Measurements from ENCODE around the gene HOXB8. TPM values are rescaled to one million over a fixed set of nuclear protein-coding genes. Genes with fewer than 3 reads are reported as not detected.

Gene HOXB8
- total and polyA plus RNA-seq, 10 of the 15 experiments (the other 5 are each of a cell fraction or from before 2014, with no cell fraction given) = 0.21 TPM; not detected in 9

GRCh38 chr17:48623583-48623982 lies 8.5 kb upstream of the HOXB8 start:
- no peaks in the 10 kb centered on the region for H3K9me3 ChIP-seq (replicated peaks; ENCODE audit: control insufficient read depth, insufficient read depth, low read length)
- no peaks in the 10 kb centered on the region for H4K20me1 ChIP-seq (ENCODE audit: control insufficient read depth, insufficient read depth)
- no peak for DNase-seq (ENCODE audit: low read depth, low spot score)
- peaks cover 35 to 51% of the 10 kb centered on the region in 2 experiments for H3K27me3 ChIP-seq (replicated peaks in 1 of 2; ENCODE audit: control insufficient read depth in 2 of 2, insufficient read depth in 2 of 2, low read length in 1 of 2)
- ChIA-PET SMC1A (ENCODE audit: uncharacterized antibody, unreplicated experiment) (no interaction called here), CTCF (interaction anchor here (0.8 to 3.7 kb wide), 5 partner anchors 9 to 543 kb away, joined by 3 to 15 read pairs (median 5); no protein-coding TSS in a partner anchor), RAD21 (ENCODE audit: unreplicated experiment) (interaction anchor here (1.0 to 1.6 kb wide), 2 partner anchors 14 to 512 kb away, joined by 3 to 4 read pairs; no protein-coding TSS in a partner anchor), POLR2A (interaction anchor here (1.8 kb wide), 1 partner anchor 14 kb away, joined by 5 read pairs; no protein-coding TSS in a partner anchor)
- 36% methylated on average over 4 of the region's 4 CpGs for WGBS (ENCODE audit: insufficient coverage, insufficient replicate concordance, low lambda C conversion rate, missing lambda C conversion rate)
- FAIRE-seq = no peak
- no peak overlapping the region for H3K4me2 ChIP-seq (ENCODE audit: control insufficient read depth, insufficient read depth)
- ATAC-seq = no peak
- H3K9ac ChIP-seq (ENCODE audit: control insufficient read depth, insufficient read depth, low read length) = no peak overlapping the region
- no peak overlapping the region for H3K27ac ChIP-seq (ENCODE audit: control insufficient read depth, insufficient read depth)
- no peaks in the 10 kb centered on the region for H3K79me2 ChIP-seq (ENCODE audit: control insufficient read depth, insufficient read depth, low read length)
- no peak overlapping the region for H3K4me3 ChIP-seq
- H3K36me3 ChIP-seq (ENCODE audit: control insufficient read depth in 2 of 2, insufficient read depth in 2 of 2, low read length in 1 of 2) = no peaks in the 10 kb centered on the region; a peak in 1 of 4 replicates
- no peak overlapping the region for H2AFZ ChIP-seq (ENCODE audit: control insufficient read depth, low read depth, low read length)
- intact Hi-C loops (cut with micrococcal nuclease; ENCODE audit: unreplicated experiment) = no loop called here
- no peaks in the 10 kb centered on the region for H3K4me1 ChIP-seq (ENCODE audit: control insufficient read depth, insufficient read depth, low read length)
- TF ChIP-seq ZNF217 (IDR thresholded peaks at IDR 0.05) (no peak), ELK1 (IDR thresholded peaks at IDR 0.05; ENCODE audit: low read depth, low read length) (no peak), SP1 (IDR thresholded peaks at IDR 0.05; ENCODE audit: low read depth, low read length) (no peak), ZNF384 (IDR thresholded peaks at IDR 0.05; ENCODE audit: borderline replicate concordance, low read depth, low read length) (no peak), SMAD5 (IDR thresholded peaks at IDR 0.05; ENCODE audit: low read depth) (no peak), NFIC (IDR thresholded peaks at IDR 0.05; ENCODE audit: low read depth, low read length) (no peak), MYB (IDR thresholded peaks at IDR 0.05; ENCODE audit: borderline replicate concordance, low read depth, low read length) (no peak), EED (IDR thresholded peaks at IDR 0.05; ENCODE audit: low read depth) (no peak), TCF12 (IDR thresholded peaks at IDR 0.05; ENCODE audit: low read depth, low read length) (no peak), NFXL1 (IDR thresholded peaks at IDR 0.05; ENCODE audit: borderline replicate concordance) (no peak), PAX5 (IDR thresholded peaks at IDR 0.05; ENCODE audit: borderline replicate concordance, low read depth, low read length) (no peak), BMI1 (IDR thresholded peaks at IDR 0.05; ENCODE audit: borderline replicate concordance) (no peak), ETV6 (conservative IDR thresholded peaks at IDR 0.05 in 1 of 2, IDR thresholded peaks at IDR 0.05 in 1 of 2; ENCODE audit: borderline replicate concordance in 1 of 2, low read depth in 1 of 2) (no peak), POLR2AphosphoS5 (IDR thresholded peaks at IDR 0.05; ENCODE audit: low read length) (no peak), CBFB (IDR thresholded peaks at IDR 0.05; ENCODE audit: low read depth) (no peak), ZNF592 (IDR thresholded peaks at IDR 0.05) (no peak), MTA2 (IDR thresholded peaks at IDR 0.05; ENCODE audit: low read depth) (no peak), TCF7 (IDR thresholded peaks at IDR 0.05; ENCODE audit: borderline replicate concordance) (no peak), IKZF1 (conservative IDR thresholded peaks at IDR 0.05) (no peak)
- TF ChIP-seq, protein P1, sequence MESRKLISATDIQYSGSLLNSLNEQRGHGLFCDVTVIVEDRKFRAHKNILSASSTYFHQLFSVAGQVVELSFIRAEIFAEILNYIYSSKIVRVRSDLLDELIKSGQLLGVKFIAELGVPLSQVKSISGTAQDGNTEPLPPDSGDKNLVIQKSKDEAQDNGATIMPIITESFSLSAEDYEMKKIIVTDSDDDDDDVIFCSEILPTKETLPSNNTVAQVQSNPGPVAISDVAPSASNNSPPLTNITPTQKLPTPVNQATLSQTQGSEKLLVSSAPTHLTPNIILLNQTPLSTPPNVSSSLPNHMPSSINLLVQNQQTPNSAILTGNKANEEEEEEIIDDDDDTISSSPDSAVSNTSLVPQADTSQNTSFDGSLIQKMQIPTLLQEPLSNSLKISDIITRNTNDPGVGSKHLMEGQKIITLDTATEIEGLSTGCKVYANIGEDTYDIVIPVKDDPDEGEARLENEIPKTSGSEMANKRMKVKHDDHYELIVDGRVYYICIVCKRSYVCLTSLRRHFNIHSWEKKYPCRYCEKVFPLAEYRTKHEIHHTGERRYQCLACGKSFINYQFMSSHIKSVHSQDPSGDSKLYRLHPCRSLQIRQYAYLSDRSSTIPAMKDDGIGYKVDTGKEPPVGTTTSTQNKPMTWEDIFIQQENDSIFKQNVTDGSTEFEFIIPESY (IDR thresholded peaks at IDR 0.05) = no peak
- in situ Hi-C loops (cut with MboI) = loop anchor here (10.0 kb wide), 1 partner anchor 779 kb away; the partner anchor contains the start of gene SCRN2
- no TSS peak for BruUV-seq (replicated peaks)
